GM23338 (cell line): ENCODE results near the gene FMN1. TPM values are rescaled to one million over a fixed set of nuclear protein-coding genes. Genes with fewer than 3 reads are reported as not detected.

Source experiments
- ATAC-seq: fragments of 200-7000 bp; cut with Tn5 transposase; 3 replicates; pipeline ENCODE4 v1.9.1; 2020
- DNase-seq: peaks from one replicate; pipeline ENCODE4 v3.0.0-alpha.2; 2015; ENCODE audit warnings: low spot score
- H2AFZ ChIP-seq: fragments of 200-600 bp; sonication (generic); 2 replicates; pipeline ENCODE4 v1.8.0; 2016; ENCODE audit warnings: antibody characterized with exemption, mild to moderate bottlenecking, moderate library complexity
- H3F3A ChIP-seq: fragments of 200-600 bp; sonication (generic); replicated peaks from 2 replicates; pipeline ENCODE4 v1.8.0; 2017; ENCODE audit warnings: antibody characterized with exemption, mixed run types, low read depth
- H3K27ac ChIP-seq: fragments of 200-600 bp; sonication (generic); 2 replicates; pipeline ENCODE4 v1.6.1; 2016; ENCODE audit warnings: low read depth
- H3K27me3 ChIP-seq: fragments of 200-600 bp; sonication (generic); 2 replicates; pipeline ENCODE4 v1.8.0; 2016; ENCODE audit warnings: mild to moderate bottlenecking, mixed run types, moderate library complexity; ENCODE audit not compliant: insufficient read depth
- H3K36me3 ChIP-seq: fragments of 200-600 bp; sonication (generic); 2 replicates; pipeline ENCODE4 v1.8.0; 2016; ENCODE audit warnings: mild to moderate bottlenecking; ENCODE audit not compliant: insufficient read depth
- H3K4me1 ChIP-seq: fragments of 200-600 bp; sonication (generic); 2 replicates; pipeline ENCODE4 v1.8.0; 2016; ENCODE audit warnings: mild to moderate bottlenecking, moderate library complexity; ENCODE audit not compliant: insufficient read depth
- H3K4me2 ChIP-seq: fragments of 200-600 bp; sonication (generic); 2 replicates; pipeline ENCODE4 v1.7.1; 2017; ENCODE audit warnings: mixed run types
- H3K4me3 ChIP-seq: fragments of 200-600 bp; sonication (generic); 2 replicates; pipeline ENCODE4 v1.6.1; 2016; ENCODE audit warnings: mixed run types
- H3K79me2 ChIP-seq: fragments of 200-600 bp; sonication (generic); replicated peaks from 2 replicates; pipeline ENCODE4 v1.8.0; 2017; ENCODE audit warnings: mild to moderate bottlenecking; ENCODE audit not compliant: insufficient read depth
- H3K9me2 ChIP-seq: fragments of 200-600 bp; sonication (generic); 2 replicates; pipeline ENCODE4 v1.8.0; 2017; ENCODE audit not compliant: insufficient read depth
- H4K20me1 ChIP-seq: fragments of 200-600 bp; sonication (generic); replicated peaks from 2 replicates; pipeline ENCODE4 v1.8.0; 2017; ENCODE audit warnings: mild to moderate bottlenecking; ENCODE audit not compliant: insufficient read depth
- H3K27ac Mint-ChIP-seq: 2 replicates; pipeline ENCODE4 v1.8.0; 2020; ENCODE audit warnings: inconsistent platforms, mild to moderate bottlenecking, moderate library complexity, mixed read lengths
- H3K27me3 Mint-ChIP-seq: 3 replicates; pipeline ENCODE4 v1.8.0; 2022; ENCODE audit warnings: low read depth, mild to moderate bottlenecking, moderate library complexity, mixed read lengths, inconsistent platforms; ENCODE audit not compliant: insufficient read depth, poor library complexity
- H3K36me3 Mint-ChIP-seq: 3 replicates; pipeline ENCODE4 v1.8.0; 2021; ENCODE audit warnings: low read depth, mild to moderate bottlenecking, inconsistent platforms, moderate library complexity, mixed read lengths
- H3K4me1 Mint-ChIP-seq: 3 replicates; pipeline ENCODE4 v1.8.0; 2020; ENCODE audit warnings: mild to moderate bottlenecking, inconsistent platforms, mixed read lengths
- H3K4me3 Mint-ChIP-seq: 3 replicates; pipeline ENCODE4 v1.8.0; 2021; ENCODE audit warnings: moderate library complexity, mild to moderate bottlenecking, inconsistent platforms, mixed read lengths
- H3K9me3 Mint-ChIP-seq: 3 replicates; pipeline ENCODE4 v1.8.0; 2020; ENCODE audit warnings: moderate library complexity, mild to moderate bottlenecking, inconsistent platforms, mixed read lengths
- CREB1 ChIP-seq: fragments of 250-450 bp; sonication (Bioruptor Pico); IDR thresholded peaks from 2 replicates; pipeline ENCODE4 v1.5.0; 2020; ENCODE audit warnings: low read depth, mild to moderate bottlenecking, moderate library complexity
- CTCF ChIP-seq, 2 experiments: fragments of 200-600 bp in 1 of 2; sonication (generic) in 1 of 2; conservative IDR thresholded peaks; 2 replicates each; pipeline versions ENCODE4 v1.5.1 to v1.6.1; 2016 to 2017; ENCODE audit warnings: antibody characterized with exemption in 2 of 2, low read depth in 2 of 2, mild to moderate bottlenecking in 2 of 2, moderate library complexity in 1 of 2
- ETS1 ChIP-seq: IDR thresholded peaks from 2 replicates; pipeline ENCODE4 v1.6.1; 2016; ENCODE audit warnings: antibody characterized with exemption
- EZH2 ChIP-seq: fragments of 200-600 bp; sonication (generic); IDR thresholded peaks from one replicate; pipeline ENCODE4 v1.8.0; 2017; ENCODE audit warnings: antibody characterized with exemption, mild to moderate bottlenecking, low read depth; ENCODE audit not compliant: unreplicated experiment
- JUNB ChIP-seq: IDR thresholded peaks from one replicate; pipeline ENCODE4 v1.6.1; 2016; ENCODE audit warnings: antibody characterized with exemption; ENCODE audit not compliant: unreplicated experiment
- NANOG ChIP-seq: IDR thresholded peaks from 2 replicates; pipeline ENCODE4 v1.6.1; 2016; ENCODE audit warnings: antibody characterized with exemption, borderline replicate concordance
- POLR2AphosphoS5 ChIP-seq: IDR thresholded peaks from 2 replicates; pipeline ENCODE4 v1.6.1; 2016; ENCODE audit warnings: antibody characterized with exemption, low read depth
- REST ChIP-seq: IDR thresholded peaks from one replicate; pipeline ENCODE4 v1.6.1; 2018; ENCODE audit warnings: antibody characterized with exemption; ENCODE audit not compliant: unreplicated experiment
- ZNF114 ChIP-seq: fragments of 250-450 bp; sonication (Bioruptor Pico); IDR thresholded peaks from 2 replicates; pipeline ENCODE4 v1.5.0; 2020; ENCODE audit warnings: mild to moderate bottlenecking, moderate library complexity
- ZNF462 ChIP-seq: fragments of 250-450 bp; sonication (Bioruptor Pico); IDR thresholded peaks from 2 replicates; pipeline ENCODE4 v1.5.0; 2020; ENCODE audit warnings: mild to moderate bottlenecking, moderate library complexity
- polyA plus RNA-seq: library from polyadenylated mRNA; unstranded; fragments of >200 nt; fragmentation: Nextera tagmentation; extraction: Ambion mirVana; gene quantifications from 2 replicates; pipeline ENCODE4 v1.2.1, GENCODE V29; 2016
- total RNA-seq: library from RNA; depleted of rRNA; stranded (reverse); fragments of >200 nt; shearing (Covaris generic); gene quantifications from 2 replicates; pipeline ENCODE4 v1.2.3, GENCODE V29; 2014

FMN1 gene
- total and polyA plus RNA-seq, 2 experiments from 2014 or later = 1.2 to 1.6 TPM

GRCh38 chr15:32977506-32977905 is 217.0 kb downstream of the FMN1 start:
- Mint-ChIP-seq H3K9me3 (no peaks in the 10 kb centered on the region), H3K4me3 (no peak overlapping the region), H3K36me3 (no peaks in the 10 kb centered on the region), H3K27ac (no peak overlapping the region), H3K4me1 (no peaks in the 10 kb centered on the region), H3K27me3 (peaks cover 2% of the 10 kb centered on the region)
- no peak for TF ChIP-seq JUNB
- no peak for TF ChIP-seq ZNF114 (CRISPR knock-in tag)
- TF ChIP-seq CTCF (conservative IDR thresholded peaks at IDR 0.05; ENCODE audit: low read depth in 2 of 2) = no peak
- TF ChIP-seq REST = no peak
- no peak for TF ChIP-seq ZNF462
- no peak for TF ChIP-seq ETS1
- TF ChIP-seq POLR2AphosphoS5 = no peak
- TF ChIP-seq EZH2 = no peak
- TF ChIP-seq NANOG = no peak
- no peak for TF ChIP-seq CREB1 (CRISPR knock-in tag)
- DNase-seq (no peak), ATAC-seq (no peak)
- Histone ChIP-seq H3K27me3 (no peaks in the 10 kb centered on the region), H3F3A (no peaks in the 10 kb centered on the region), H3K9me2 (no peaks in the 10 kb centered on the region), H3K4me1 (no peaks in the 10 kb centered on the region), H2AFZ (no peak overlapping the region), H3K4me2 (no peak overlapping the region), H3K27ac (no peak overlapping the region), H3K36me3 (no peaks in the 10 kb centered on the region), H3K79me2 (no peaks in the 10 kb centered on the region), H4K20me1 (no peaks in the 10 kb centered on the region), H3K4me3 (no peak overlapping the region)
